Mucosa of descending colon (tissue), 3 donors: Measurements from ENCODE around the gene PLEKHA6. TPM values are rescaled to one million over a fixed set of nuclear protein-coding genes. Genes with fewer than 3 reads are reported as not detected.

Experiments
- ATAC-seq: fragments of 200-7000 bp; cut with Tn5 transposase; one replicate; pipeline ENCODE4 v1.9.1; 2020; ENCODE audit warnings: mild to moderate bottlenecking, moderate library complexity
- DNase-seq, 3 donors: peaks; one replicate each; pipeline ENCODE4 v3.0.0-alpha.2; 2020
- H3K36me3 ChIP-seq: fragments of 200-600 bp; one replicate; pipeline ENCODE4 v1.8.0; 2021; ENCODE audit warnings: low read depth, mild to moderate bottlenecking
- H3K4me1 ChIP-seq: fragments of 200-600 bp; one replicate; pipeline ENCODE4 v1.8.0; 2021; ENCODE audit warnings: low read depth, mild to moderate bottlenecking
- H3K4me3 ChIP-seq: fragments of 200-600 bp; one replicate; pipeline ENCODE4 v1.8.0; 2021; ENCODE audit warnings: mild to moderate bottlenecking
- H3K9me3 ChIP-seq: fragments of 200-600 bp; one replicate; pipeline ENCODE4 v1.8.0; 2021; ENCODE audit warnings: mild to moderate bottlenecking
- CTCF ChIP-seq: fragments of 200-600 bp; IDR thresholded peaks from one replicate; pipeline ENCODE4 v1.8.0; 2022; ENCODE audit warnings: antibody characterized with exemption, mild to moderate bottlenecking
- intact Hi-C, 2 donors: fragments of 100-400 bp; cut with DNase I in 1 of 2; cut with micrococcal nuclease in 1 of 2; formaldehyde crosslinking; loops; one replicate each; pipeline versions ENCODE4 v1.11.0 to v1.11.1; 2022; cut with DNase I, micrococcal nuclease
- total RNA-seq, 3 donors: library from RNA; stranded (reverse); fragmentation: NEBNext Ultra II Directional in 2 of 3; extraction: Animal tissue kit (Norgen Biotek cat#: 25700) in 2 of 3; gene quantifications; one replicate each; pipeline versions ENCODE4 v1.2.1 to v1.2.4, GENCODE V29; 2021 to 2023
- donor health status: DM: no; HTN: no; CAD: no; lungs with moderate emphysema.
- donor health status: DM: no; HTN: no; CAD: no.
- donor health status: DM: no; HTN: yes; CAD: no.

The PLEKHA6 gene
- total RNA-seq, 3 donors from 2014 or later, result 82.4 to 154 (median 115) TPM

- Histone ChIP-seq H3K36me3 (no peaks in the 10 kb centered on the region), H3K4me1 (peaks cover 48% of the 10 kb centered on the region), H3K4me3 (no peak overlapping the region), H3K9me3 (no peaks in the 10 kb centered on the region)
- TF ChIP-seq CTCF, result no peak
- intact Hi-C loops, result no loop called here
- DNase-seq (no peak), ATAC-seq (no peak)
Observed at GRCh38 chr1:204292740-204293139, 67.0 kb downstream of the PLEKHA6 start.

GRCh38 chr1:204289280-204289679 lies 70.4 kb downstream of the PLEKHA6 start:
- Histone ChIP-seq H3K36me3 (no peaks in the 10 kb centered on the region), H3K4me1 (peaks cover 22% of the 10 kb centered on the region), H3K9me3 (no peaks in the 10 kb centered on the region), H3K4me3 (no peak overlapping the region)
- intact Hi-C loops, result no loop called here
- TF ChIP-seq CTCF, result no peak
- ATAC-seq (no peak), DNase-seq (no peak)

GRCh38 chr1:204288021-204288588 lies 71.6 kb downstream of the PLEKHA6 start:
- H3K4me1 ChIP-seq, result peaks cover 30% of the 10 kb centered on the region
- ATAC-seq (peak; percentile 44), DNase-seq (peak; percentile 38 to 72 (median 62))
- no peaks in the 10 kb centered on the region for H3K36me3 ChIP-seq
- no peak overlapping the region for H3K4me3 ChIP-seq
- no peaks in the 10 kb centered on the region for H3K9me3 ChIP-seq
- intact Hi-C loops, result no loop called here
- TF ChIP-seq CTCF, result no peak

GRCh38 chr1:204287466-204287891 lies 72.2 kb downstream of the PLEKHA6 start:
- H3K4me1 ChIP-seq, result peaks cover 30% of the 10 kb centered on the region
- no peaks in the 10 kb centered on the region for H3K9me3 ChIP-seq
- H3K4me3 ChIP-seq, result no peak overlapping the region
- TF ChIP-seq CTCF, result no peak
- intact Hi-C loops, result no loop called here
- no peaks in the 10 kb centered on the region for H3K36me3 ChIP-seq
- ATAC-seq (no peak), DNase-seq (no peak)

GRCh38 chr1:204286831-204287421 lies 72.8 kb downstream of the PLEKHA6 start:
- DNase-seq (peak in 1 of 3 donors; percentile 34), ATAC-seq (peak; percentile 65)
- Histone ChIP-seq H3K36me3 (no peaks in the 10 kb centered on the region), H3K4me1 (peaks cover 30% of the 10 kb centered on the region), H3K9me3 (no peaks in the 10 kb centered on the region), H3K4me3 (no peak overlapping the region)
- TF ChIP-seq CTCF, result no peak
- intact Hi-C loops, result no loop called here
